Left ventricle myocardium inferior (tissue), 1 donor: ENCODE measurements around the gene SLC7A14. TPM values are rescaled to one million over a fixed set of nuclear protein-coding genes. Genes with fewer than 3 reads are reported as not detected.

ENCODE experiments used
- DNase-seq: peaks from one replicate; pipeline ENCODE4 v3.0.0-alpha.2; 2020
- H3K27ac ChIP-seq: fragments of 200-600 bp; replicated peaks from 2 replicates; pipeline ENCODE4 v1.8.0; 2021
- H3K27me3 ChIP-seq: fragments of 200-600 bp; 2 replicates; pipeline ENCODE4 v1.8.0; 2021; ENCODE audit warnings: low read depth
- H3K36me3 ChIP-seq: fragments of 200-600 bp; 2 replicates; pipeline ENCODE4 v1.8.0; 2021
- H3K4me1 ChIP-seq: fragments of 200-600 bp; 2 replicates; pipeline ENCODE4 v1.8.0; 2021
- H3K4me3 ChIP-seq: fragments of 200-600 bp; 2 replicates; pipeline ENCODE4 v1.8.0; 2021; ENCODE audit warnings: mild to moderate bottlenecking, moderate library complexity
- H3K9me3 ChIP-seq: fragments of 200-600 bp; replicated peaks from 2 replicates; pipeline ENCODE4 v1.8.0; 2021
- CTCF ChIP-seq: fragments of 200-600 bp; IDR thresholded peaks from 2 replicates; pipeline ENCODE4 v1.8.0; 2021; ENCODE audit warnings: antibody characterized with exemption, mild to moderate bottlenecking, borderline replicate concordance
- intact Hi-C: fragments of 100-400 bp; cut with micrococcal nuclease; formaldehyde crosslinking; loops from one replicate; pipeline ENCODE4 v1.11.0; 2022
- total RNA-seq: library from RNA; stranded (reverse); fragmentation: NEBNext Ultra II Directional; extraction: Animal tissue kit (Norgen Biotek cat#: 25700); gene quantifications from one replicate; pipeline ENCODE4 v1.2.1, GENCODE V29; 2021
- donor health status: DM: no; HTN: yes; CAD: no; lungs with severe emphysema.

SLC7A14 gene
- total RNA-seq, 1 donor from 2014 or later, result not detected

GRCh38 chr3:170611751-170612150, 25.9 kb upstream of the SLC7A14 start:
- Histone ChIP-seq H3K9me3 (peaks cover 1% of the 10 kb centered on the region), H3K4me3 (no peak overlapping the region), H3K36me3 (no peaks in the 10 kb centered on the region), H3K27me3 (no peaks in the 10 kb centered on the region), H3K27ac (no peak overlapping the region), H3K4me1 (peaks cover 14% of the 10 kb centered on the region)
- TF ChIP-seq CTCF, result no peak
- intact Hi-C loops, result no loop called here
- no peak for DNase-seq

- Histone ChIP-seq H3K4me1 (peaks cover 22% of the 10 kb centered on the region), H3K36me3 (no peaks in the 10 kb centered on the region), H3K27ac (no peak overlapping the region), H3K27me3 (no peaks in the 10 kb centered on the region), H3K4me3 (no peak overlapping the region), H3K9me3 (no peaks in the 10 kb centered on the region)
- TF ChIP-seq CTCF, result no peak
- intact Hi-C loops, result no loop called here
- no peak for DNase-seq
Measured at GRCh38 chr3:170610321-170610884, 24.5 kb upstream of the SLC7A14 start.

GRCh38 chr3:170608475-170608874, 22.6 kb upstream of the SLC7A14 start:
- no peaks in the 10 kb centered on the region for H3K9me3 ChIP-seq
- intact Hi-C loops, result no loop called here
- H3K27ac ChIP-seq, result no peak overlapping the region
- no peak for TF ChIP-seq CTCF
- DNase-seq, result no peak
- no peaks in the 10 kb centered on the region for H3K27me3 ChIP-seq
- H3K36me3 ChIP-seq, result no peaks in the 10 kb centered on the region
- H3K4me3 ChIP-seq, result no peak overlapping the region
- peaks cover 14% of the 10 kb centered on the region for H3K4me1 ChIP-seq

GRCh38 chr3:170606675-170607074, 20.8 kb upstream of the SLC7A14 start:
- no peaks in the 10 kb centered on the region for H3K36me3 ChIP-seq
- H3K4me1 ChIP-seq, result peaks cover 14% of the 10 kb centered on the region
- intact Hi-C loops, result no loop called here
- H3K27me3 ChIP-seq, result no peaks in the 10 kb centered on the region
- no peak overlapping the region for H3K27ac ChIP-seq
- H3K4me3 ChIP-seq, result no peak overlapping the region
- no peak for DNase-seq
- no peak for TF ChIP-seq CTCF
- no peaks in the 10 kb centered on the region for H3K9me3 ChIP-seq

GRCh38 chr3:170605490-170605889, 19.6 kb upstream of the SLC7A14 start:
- Histone ChIP-seq H3K4me1 (peaks cover 14% of the 10 kb centered on the region), H3K27me3 (no peaks in the 10 kb centered on the region), H3K36me3 (no peaks in the 10 kb centered on the region), H3K27ac (peak overlapping the region; percentile 31), H3K4me3 (no peak overlapping the region), H3K9me3 (no peaks in the 10 kb centered on the region)
- TF ChIP-seq CTCF, result no peak
- intact Hi-C loops, result no loop called here
- DNase-seq, result no peak
